Activated naive CD4-positive, alpha-beta T cell treated with anti-CD3 and anti-CD28 coated beads for 36 hours (primary cell): ENCODE results near the gene SHISA6. TPM values are rescaled to one million over a fixed set of nuclear protein-coding genes. Genes with fewer than 3 reads are reported as not detected.

ENCODE experiments used
- CTCF ChIA-PET: fragments of 350-600 bp; sonication (Branson Sonifier 250); formaldehyde crosslinking; loops from one replicate; lab custom pipeline; 2021; ENCODE audit warnings: antibody characterized with exemption; lab: Charles Lee
- DNase-seq: peaks from one replicate; pipeline ENCODE4 v3.0.0-alpha.2; 2020
- H3K27ac Mint-ChIP-seq: one replicate; pipeline ENCODE4 v1.8.0; 2021; ENCODE audit warnings: mild to moderate bottlenecking, mixed read lengths
- H3K27me3 Mint-ChIP-seq: one replicate; pipeline ENCODE4 v1.8.0; 2021; ENCODE audit warnings: low read depth, mixed read lengths
- H3K36me3 Mint-ChIP-seq: one replicate; pipeline ENCODE4 v1.8.0; 2021; ENCODE audit warnings: low read depth, mixed read lengths
- H3K4me1 Mint-ChIP-seq: one replicate; pipeline ENCODE4 v1.8.0; 2021; ENCODE audit warnings: low read depth, mixed read lengths
- H3K4me3 Mint-ChIP-seq: one replicate; pipeline ENCODE4 v1.8.0; 2021; ENCODE audit warnings: mild to moderate bottlenecking, moderate library complexity, mixed read lengths
- H3K9me3 Mint-ChIP-seq: one replicate; pipeline ENCODE4 v1.8.0; 2021; ENCODE audit warnings: mixed read lengths
- intact Hi-C: fragments of 100-400 bp; cut with micrococcal nuclease; formaldehyde crosslinking; loops from one replicate; pipeline ENCODE4 v1.15.1; 2023
- total RNA-seq, 2 experiments: library from RNA; stranded (reverse); gene quantifications; one replicate each; pipeline ENCODE4 v1.2.3, GENCODE V29; 2021

Gene SHISA6
- not detected for total RNA-seq

GRCh38 chr17:11240841-11241610 is at the start of gene SHISA6:
TSS of gene SHISA6 (plus strand) at chr17:11241213.
- peaks cover 3% of the 10 kb centered on the region for H3K4me1 Mint-ChIP-seq
- H3K4me3 Mint-ChIP-seq: no peak within 1 kb of the TSS
- H3K9me3 Mint-ChIP-seq: no peaks in the 10 kb centered on the region
- intact Hi-C loops: no loop called here
- no peak within 1 kb of the TSS for H3K27ac Mint-ChIP-seq
- CTCF ChIA-PET: interaction anchor here (1.0 kb wide), 1 partner anchor 403 kb away, joined by 4 read pairs; no protein-coding TSS in a partner anchor
- H3K27me3 Mint-ChIP-seq: peaks cover 41% of the 10 kb centered on the region
- DNase-seq: no peak
- peaks cover 1% of the 10 kb centered on the region for H3K36me3 Mint-ChIP-seq

GRCh38 chr17:11195801-11196200 is 45.2 kb upstream of the SHISA6 start:
- intact Hi-C loops: no loop called here
- CTCF ChIA-PET: no interaction called here
- Mint-ChIP-seq H3K27ac (no peak overlapping the region), H3K27me3 (peaks cover 2% of the 10 kb centered on the region), H3K36me3 (no peaks in the 10 kb centered on the region), H3K4me3 (no peak overlapping the region), H3K9me3 (peaks cover 3% of the 10 kb centered on the region), H3K4me1 (no peaks in the 10 kb centered on the region)
- no peak for DNase-seq

- H3K9me3 Mint-ChIP-seq: peaks cover 3% of the 10 kb centered on the region
- peaks cover 6% of the 10 kb centered on the region for H3K27me3 Mint-ChIP-seq
- H3K36me3 Mint-ChIP-seq: peaks cover 2% of the 10 kb centered on the region
- no peak for DNase-seq
- no peaks in the 10 kb centered on the region for H3K4me1 Mint-ChIP-seq
- no peak overlapping the region for H3K27ac Mint-ChIP-seq
- intact Hi-C loops: no loop called here
- no peak overlapping the region for H3K4me3 Mint-ChIP-seq
- CTCF ChIA-PET: interaction anchor here (0.5 to 0.8 kb wide), 3 partner anchors 12 to 440 kb away, joined by 3 read pairs; no protein-coding TSS in a partner anchor
These were observed 36.0 kb upstream of the SHISA6 start for GRCh38 chr17:11204991-11205390.

- Mint-ChIP-seq H3K36me3 (peaks cover 2% of the 10 kb centered on the region), H3K27me3 (peaks cover 6% of the 10 kb centered on the region), H3K9me3 (peaks cover 8% of the 10 kb centered on the region), H3K4me1 (no peaks in the 10 kb centered on the region), H3K4me3 (no peak overlapping the region), H3K27ac (no peak overlapping the region)
- DNase-seq: no peak
- CTCF ChIA-PET: interaction anchor here (0.6 to 0.8 kb wide), 2 partner anchors 11 to 439 kb away, joined by 3 read pairs; no protein-coding TSS in a partner anchor
- intact Hi-C loops: no loop called here
These were observed 35.4 kb upstream of the SHISA6 start for GRCh38 chr17:11205659-11206058.

GRCh38 chr17:11209906-11210305 is 31.1 kb upstream of the SHISA6 start:
- DNase-seq: no peak
- CTCF ChIA-PET: no interaction called here
- Mint-ChIP-seq H3K9me3 (peaks cover 17% of the 10 kb centered on the region), H3K36me3 (peaks cover 3% of the 10 kb centered on the region), H3K27ac (no peak overlapping the region), H3K4me3 (no peak overlapping the region), H3K27me3 (peaks cover 6% of the 10 kb centered on the region), H3K4me1 (no peaks in the 10 kb centered on the region)
- intact Hi-C loops: no loop called here

GRCh38 chr17:11212792-11213191 is 28.2 kb upstream of the SHISA6 start:
- peaks cover 17% of the 10 kb centered on the region for H3K9me3 Mint-ChIP-seq
- CTCF ChIA-PET: no interaction called here
- H3K4me3 Mint-ChIP-seq: no peak overlapping the region

GRCh38 chr17:11216976-11217375 is 24.0 kb upstream of the SHISA6 start:
- CTCF ChIA-PET: interaction anchor here (0.8 kb wide), 1 partner anchor 12 kb away, joined by 3 read pairs; no protein-coding TSS in a partner anchor
- H3K27me3 Mint-ChIP-seq: peaks cover 5% of the 10 kb centered on the region
- intact Hi-C loops: no loop called here
- H3K4me1 Mint-ChIP-seq: no peaks in the 10 kb centered on the region
- H3K36me3 Mint-ChIP-seq: peaks cover under 1% of the 10 kb centered on the region
- no peak overlapping the region for H3K4me3 Mint-ChIP-seq
- H3K9me3 Mint-ChIP-seq: peaks cover 2% of the 10 kb centered on the region
- DNase-seq: no peak
- H3K27ac Mint-ChIP-seq: no peak overlapping the region

More at GRCh38 chr17:11212792-11213191, 28.2 kb upstream of the SHISA6 start:
- peaks cover 3% of the 10 kb centered on the region for H3K36me3 Mint-ChIP-seq
- H3K4me1 Mint-ChIP-seq: no peaks in the 10 kb centered on the region
- DNase-seq: no peak
- H3K27ac Mint-ChIP-seq: no peak overlapping the region
- peaks cover 4% of the 10 kb centered on the region for H3K27me3 Mint-ChIP-seq
- intact Hi-C loops: no loop called here

GRCh38 chr17:11221196-11221595 is 19.8 kb upstream of the SHISA6 start:
- H3K4me3 Mint-ChIP-seq: no peak overlapping the region
- H3K27me3 Mint-ChIP-seq: peaks cover 8% of the 10 kb centered on the region
- no peak overlapping the region for H3K27ac Mint-ChIP-seq
- CTCF ChIA-PET: no interaction called here
- intact Hi-C loops: no loop called here
- DNase-seq: no peak
- H3K9me3 Mint-ChIP-seq: no peaks in the 10 kb centered on the region
- no peaks in the 10 kb centered on the region for H3K4me1 Mint-ChIP-seq
- H3K36me3 Mint-ChIP-seq: no peaks in the 10 kb centered on the region

- Mint-ChIP-seq H3K9me3 (no peaks in the 10 kb centered on the region), H3K4me1 (no peaks in the 10 kb centered on the region), H3K4me3 (no peak overlapping the region), H3K36me3 (no peaks in the 10 kb centered on the region), H3K27ac (no peak overlapping the region), H3K27me3 (peaks cover 8% of the 10 kb centered on the region)
- intact Hi-C loops: no loop called here
- CTCF ChIA-PET: no interaction called here
- no peak for DNase-seq
These were observed 19.3 kb upstream of the SHISA6 start for GRCh38 chr17:11221721-11222120.

- intact Hi-C loops: no loop called here
- peaks cover 1% of the 10 kb centered on the region for H3K9me3 Mint-ChIP-seq
- no peak overlapping the region for H3K4me3 Mint-ChIP-seq
- H3K36me3 Mint-ChIP-seq: peaks cover 1% of the 10 kb centered on the region
- peaks cover 33% of the 10 kb centered on the region for H3K27me3 Mint-ChIP-seq
- peaks cover 3% of the 10 kb centered on the region for H3K4me1 Mint-ChIP-seq
- DNase-seq: no peak
- H3K27ac Mint-ChIP-seq: no peak overlapping the region
- CTCF ChIA-PET: no interaction called here
These were observed 2.3 kb upstream of the SHISA6 start for GRCh38 chr17:11238705-11239104.

GRCh38 chr17:11239379-11239970 is 1.5 kb upstream of the SHISA6 start:
- Mint-ChIP-seq H3K4me3 (no peak overlapping the region), H3K4me1 (peaks cover 3% of the 10 kb centered on the region), H3K9me3 (peaks cover 1% of the 10 kb centered on the region), H3K36me3 (peaks cover 1% of the 10 kb centered on the region), H3K27me3 (peaks cover 40% of the 10 kb centered on the region), H3K27ac (no peak overlapping the region)
- intact Hi-C loops: no loop called here
- no peak for DNase-seq
- CTCF ChIA-PET: interaction anchor here (1.0 kb wide), 1 partner anchor 405 kb away, joined by 4 read pairs; no protein-coding TSS in a partner anchor

GRCh38 chr17:11240041-11240840 is 772 bp upstream of the SHISA6 start:
- H3K4me1 Mint-ChIP-seq: peaks cover 3% of the 10 kb centered on the region
- CTCF ChIA-PET: interaction anchor here (1.0 kb wide), 1 partner anchor 404 kb away, joined by 4 read pairs; no protein-coding TSS in a partner anchor
- H3K4me3 Mint-ChIP-seq: no peak overlapping the region
- intact Hi-C loops: no loop called here
- peaks cover 1% of the 10 kb centered on the region for H3K36me3 Mint-ChIP-seq
- no peak overlapping the region for H3K27ac Mint-ChIP-seq
- peaks cover under 1% of the 10 kb centered on the region for H3K9me3 Mint-ChIP-seq
- peaks cover 41% of the 10 kb centered on the region for H3K27me3 Mint-ChIP-seq
- DNase-seq: no peak
